ENCODE results near the gene ACBD4. TPM values are rescaled to one million over a fixed set of nuclear protein-coding genes. Genes with fewer than 3 reads are reported as not detected.

Gene ACBD4
- total RNA-seq, 1 donor from 2014 or later: 5.6 TPM

GRCh38 chr17:45132572-45133463 lies 2.7 kb upstream of the ACBD4 start:
- peak overlapping the region; percentile 96 for H3K27ac Mint-ChIP-seq (ENCODE audit: unreplicated experiment)
- no peaks in the 10 kb centered on the region for H3K36me3 Mint-ChIP-seq (ENCODE audit: low read depth)
- no peaks in the 10 kb centered on the region for H3K9me3 Mint-ChIP-seq (ENCODE audit: low read depth)
- TF ChIP-seq CTCF (IDR thresholded peaks at IDR 0.05): peak; percentile 84
- H3K27me3 Mint-ChIP-seq (ENCODE audit: low read depth): no peaks in the 10 kb centered on the region
- H3K4me3 Mint-ChIP-seq (ENCODE audit: unreplicated experiment): peak overlapping the region; percentile 84
- H3K4me1 Mint-ChIP-seq (ENCODE audit: low read depth): peaks cover 54% of the 10 kb centered on the region
- DNase-seq (ENCODE audit: low spot score): no peak

GRCh38 chr17:45135978-45136791 lies 698 bp downstream of the ACBD4 start:
- peak overlapping the region; percentile 75 for H3K4me3 Mint-ChIP-seq (ENCODE audit: unreplicated experiment)
- DNase-seq (ENCODE audit: low spot score): peak; percentile 81
- no peak for TF ChIP-seq CTCF (IDR thresholded peaks at IDR 0.05)
- H3K27ac Mint-ChIP-seq (ENCODE audit: unreplicated experiment): peak overlapping the region; percentile 65
- H3K27me3 Mint-ChIP-seq (ENCODE audit: low read depth): no peaks in the 10 kb centered on the region
- no peaks in the 10 kb centered on the region for H3K9me3 Mint-ChIP-seq (ENCODE audit: low read depth)
- H3K36me3 Mint-ChIP-seq (ENCODE audit: low read depth): no peaks in the 10 kb centered on the region
- peaks cover 20% of the 10 kb centered on the region for H3K4me1 Mint-ChIP-seq (ENCODE audit: low read depth)

GRCh38 chr17:45136846-45137560 lies 1.5 kb downstream of the ACBD4 start:
- Mint-ChIP-seq H3K36me3 (ENCODE audit: low read depth) (no peaks in the 10 kb centered on the region), H3K4me3 (ENCODE audit: unreplicated experiment) (no peak overlapping the region)

GRCh38 chr17:45137561-45138305 lies 2.2 kb downstream of the ACBD4 start:
- TF ChIP-seq CTCF (IDR thresholded peaks at IDR 0.05): no peak
- no peak overlapping the region for H3K27ac Mint-ChIP-seq (ENCODE audit: unreplicated experiment)
- no peaks in the 10 kb centered on the region for H3K36me3 Mint-ChIP-seq (ENCODE audit: low read depth)
- peak; percentile 79 for DNase-seq (ENCODE audit: low spot score)
- no peak overlapping the region for H3K4me3 Mint-ChIP-seq (ENCODE audit: unreplicated experiment)
- no peaks in the 10 kb centered on the region for H3K9me3 Mint-ChIP-seq (ENCODE audit: low read depth)
- no peaks in the 10 kb centered on the region for H3K27me3 Mint-ChIP-seq (ENCODE audit: low read depth)
- peaks cover 17% of the 10 kb centered on the region for H3K4me1 Mint-ChIP-seq (ENCODE audit: low read depth)

More at GRCh38 chr17:45136846-45137560, 1.5 kb downstream of the ACBD4 start:
- no peaks in the 10 kb centered on the region for H3K27me3 Mint-ChIP-seq (ENCODE audit: low read depth)
- DNase-seq (ENCODE audit: low spot score): peak; percentile 72
- no peak for TF ChIP-seq CTCF (IDR thresholded peaks at IDR 0.05)
- H3K9me3 Mint-ChIP-seq (ENCODE audit: low read depth): no peaks in the 10 kb centered on the region
- peaks cover 17% of the 10 kb centered on the region for H3K4me1 Mint-ChIP-seq (ENCODE audit: low read depth)
- no peak overlapping the region for H3K27ac Mint-ChIP-seq (ENCODE audit: unreplicated experiment)

All from chondrocyte (in vitro differentiated cells).